Pancreas (tissue), 10 donors: ENCODE data around the gene PAXIP1. TPM values are rescaled to one million over a fixed set of nuclear protein-coding genes. Genes with fewer than 3 reads are reported as not detected.

ENCODE experiments used
- ATAC-seq, 4 donors: fragments of 200-7000 bp; cut with Tn5 transposase; one replicate each; pipeline versions ENCODE4 v1.8.0 to v1.9.1; 2020; ENCODE audit warnings: mild to moderate bottlenecking in 4 of 4, moderate library complexity in 4 of 4
- DNase-seq, 6 donors: peaks; one replicate each; pipeline ENCODE4 v3.0.0-alpha.2; 2020
- FAIRE-seq: peaks from 2 replicates; lab custom pipeline; 2012; peaks lifted over from hg19 to GRCh38; lab: Jason Lieb, UNC
- H3K27ac ChIP-seq, 4 donors: fragments of 200-600 bp; sonication (generic); 1 replicate in 3 of 4; 2 replicates in 1 of 4; pipeline versions ENCODE4 v1.5.0 to v1.8.0; 2020
- H3K27me3 ChIP-seq, 4 donors: fragments of 200-600 bp; one replicate each; pipeline ENCODE4 v1.8.0; 2021
- H3K36me3 ChIP-seq, 3 donors: fragments of 200-600 bp; sonication (generic) in 1 of 3; one replicate each; pipeline versions ENCODE4 v1.5.0 to v1.8.0; 2020 to 2021
- H3K4me1 ChIP-seq, 3 donors: fragments of 200-600 bp; one replicate each; pipeline ENCODE4 v1.8.0; 2021
- H3K4me3 ChIP-seq, 4 donors: fragments of 200-600 bp; sonication (generic) in 2 of 4; one replicate each; pipeline versions ENCODE4 v1.5.0 to v1.8.0; 2020 to 2021
- H3K9me3 ChIP-seq, 4 donors: fragments of 200-600 bp; one replicate each; pipeline ENCODE4 v1.8.0; 2021
- CTCF ChIP-seq, 4 donors: fragments of 200-600 bp; sonication (generic) in 3 of 4; IDR thresholded peaks; one replicate each; pipeline versions ENCODE4 v1.5.0 to v1.8.0; 2021; ENCODE audit warnings: antibody characterized with exemption in 4 of 4
- whole genome bisulfite sequencing, 2 donors: extraction: QIAGEN DNeasy Blood & Tissue Kit; methylation state at CpG; one replicate each; pipeline ENCODE4 v1.1.7; 2013; 5-methylcytosine and 5-hydroxymethylcytosine counted together
- intact Hi-C, 3 donors: fragments of 100-400 bp; cut with DNase I; formaldehyde crosslinking; loops; one replicate each; pipeline versions ENCODE4 v1.11.1 to v1.14.2; 2022
- polyA plus RNA-seq, 2 donors: library from polyadenylated mRNA; stranded (reverse); fragments of 200-250 nt; gene quantifications; one replicate each; pipeline ENCODE4 v1.2.3, GENCODE V29; 2013
- total RNA-seq, 6 donors: library from RNA; stranded (reverse); fragmentation: NEBNext Ultra II Directional in 4 of 6; extraction: Animal tissue kit (Norgen Biotek cat#: 25700) in 4 of 6; gene quantifications; one replicate each; pipeline versions ENCODE4 v1.2.1 to v1.2.4, GENCODE V29; 2021 to 2023
- donor health status: healthy with polysubstance abuse.
- donor health status: DM: no; HTN: no; CAD: no; lungs with moderate emphysema.
- donor health status: DM: no; HTN: no; CAD: no.
- donor health status: control.
- donor health status: control.
- donor health status: Bipolar disorder and iron deficiency.
- donor health status: DM: yes; HTN: yes; CAD: no.
- donor health status: DM: no; HTN: no; CAD: no.
- donor health status: DM: no; HTN: no; CAD: no.
- donor health status: DM: yes; HTN: yes; CAD: no.

The PAXIP1 gene
- total and polyA plus RNA-seq, 8 donors, result 3.2 to 6.2 (median 4.5) TPM

- no peaks in the 10 kb centered on the region for H3K4me1 ChIP-seq
- H3K27me3 ChIP-seq, result no peaks in the 10 kb centered on the region
- no peak for FAIRE-seq
- 67 to 70% methylated on average over 10 of the region's 10 CpGs for WGBS, 2 donors
- H3K27ac ChIP-seq, result no peak overlapping the region
- intact Hi-C loops, result no loop called here
- H3K36me3 ChIP-seq, result peaks cover 0 to 28% (median 0%) of the 10 kb centered on the region in 3 donors
- DNase-seq, result no peak
- TF ChIP-seq CTCF (IDR thresholded peaks at IDR 0.05), result no peak
- H3K9me3 ChIP-seq, result no peaks in the 10 kb centered on the region
- peak in 1 of 4 donors; percentile 50 for ATAC-seq
- no peak overlapping the region for H3K4me3 ChIP-seq
Observed at GRCh38 chr7:154960063-154960790, 42.7 kb downstream of the PAXIP1 start.

GRCh38 chr7:154956427-154956826, 46.5 kb downstream of the PAXIP1 start:
- FAIRE-seq (no peak), DNase-seq (no peak), ATAC-seq (no peak)
- Histone ChIP-seq H3K36me3 (peaks cover 0 to 36% (median 6%) of the 10 kb centered on the region in 3 donors), H3K4me3 (no peak overlapping the region), H3K9me3 (no peaks in the 10 kb centered on the region), H3K4me1 (no peaks in the 10 kb centered on the region), H3K27ac (no peak overlapping the region), H3K27me3 (no peaks in the 10 kb centered on the region)
- TF ChIP-seq CTCF (IDR thresholded peaks at IDR 0.05), result no peak
- intact Hi-C loops, result no loop called here
- WGBS, 2 donors, result 96 to 98% methylated on average over 6 of the region's 6 CpGs

- peak; percentile 29 to 66 (median 38) for TF ChIP-seq CTCF (IDR thresholded peaks at IDR 0.05)
- ATAC-seq (peak in 3 of 4 donors; percentile 53 to 73 (median 69)), DNase-seq (peak in 5 of 6 donors; percentile 43 to 88 (median 56)), FAIRE-seq (peak; percentile 54)
- WGBS, 2 donors, result 46 to 57% methylated on average over 9 of the region's 9 CpGs
- intact Hi-C loops, result no loop called here
- Histone ChIP-seq H3K4me1 (no peaks in the 10 kb centered on the region), H3K9me3 (no peaks in the 10 kb centered on the region), H3K27me3 (no peaks in the 10 kb centered on the region), H3K36me3 (peaks cover 0 to 25% (median 6%) of the 10 kb centered on the region in 3 donors), H3K4me3 (no peak overlapping the region), H3K27ac (no peak overlapping the region)
Observed at GRCh38 chr7:154953006-154953684, 49.8 kb downstream of the PAXIP1 start.

- H3K9me3 ChIP-seq, result no peaks in the 10 kb centered on the region
- peaks cover 0 to 39% (median 14%) of the 10 kb centered on the region in 3 donors for H3K36me3 ChIP-seq
- H3K27ac ChIP-seq, result no peak overlapping the region
- intact Hi-C loops, result no loop called here
- no peaks in the 10 kb centered on the region for H3K27me3 ChIP-seq
- H3K4me3 ChIP-seq, result no peak overlapping the region
- H3K4me1 ChIP-seq, result no peaks in the 10 kb centered on the region
- DNase-seq, result no peak
- WGBS, 2 donors, result 87 to 88% methylated on average over 2 of the region's 2 CpGs
- no peak for ATAC-seq
- no peak for FAIRE-seq
- no peak for TF ChIP-seq CTCF (IDR thresholded peaks at IDR 0.05)
Observed at GRCh38 chr7:154950960-154951359, 52.0 kb downstream of the PAXIP1 start.
